ENCODE data around the gene PDCD11.

- no peak for TF ChIP-seq EP300 (conservative IDR thresholded peaks at IDR 0.05; ENCODE audit: poor library complexity, severe bottlenecking)
- no peak for TF ChIP-seq SMC3 (conservative IDR thresholded peaks at IDR 0.05; ENCODE audit: poor library complexity)
Measured at GRCh38 chr10:103429647-103430046, 33.2 kb downstream of the PDCD11 start.
